Measurements from ENCODE around the gene TM4SF4. TPM values are rescaled to one million over a fixed set of nuclear protein-coding genes. Genes with fewer than 3 reads are reported as not detected.

Gene TM4SF4
- 1.2 TPM in 1 of 2 replicates, not detected in the other for total RNA-seq

GRCh38 chr3:149474250-149474817 lies at the start of gene TM4SF4:
TSS of gene TM4SF4 (plus strand) at chr3:149474697. CDS start at chr3:149474878, 181 bp downstream.

Other genes starting within 250 kb of the TM4SF4 start
- gene TM4SF18, start 141.1 kb upstream of the TM4SF4 start, total RNA-seq: 2.7 and 3.4 TPM in 2 replicates
- 1,887 and 2,041 TPM in 2 replicates for gene TM4SF1, start 97.0 kb upstream of the TM4SF4 start, total RNA-seq
- gene WWTR1, start 183.3 kb downstream of the TM4SF4 start, total RNA-seq: 134 and 160 TPM in 2 replicates

All from aortic smooth muscle cell (primary cell).